Gastroesophageal sphincter (tissue), 4 donors: ENCODE measurements around the gene DCAF5. TPM values are rescaled to one million over a fixed set of nuclear protein-coding genes. Genes with fewer than 3 reads are reported as not detected.

ENCODE experiments used
- ATAC-seq: fragments of 150-250 bp; one replicate; pipeline ENCODE4 v1.9.1; 2016; ENCODE audit warnings: mild to moderate bottlenecking, moderate library complexity
- H3K27ac ChIP-seq, 4 donors: fragments of 200-600 bp; sonication (generic) in 3 of 4; 1 replicate in 3 of 4; 2 replicates in 1 of 4; pipeline ENCODE4 v1.5.1; 2016 to 2019
- H3K27me3 ChIP-seq: fragments of 200-600 bp; sonication (generic); one replicate; pipeline ENCODE4 v1.5.1; 2019
- H3K36me3 ChIP-seq, 2 donors: fragments of 200-600 bp; sonication (generic); one replicate each; pipeline ENCODE4 v1.5.1; 2019; ENCODE audit warnings: control low read depth in 1 of 2
- H3K4me1 ChIP-seq, 3 donors: fragments of 200-600 bp; sonication (generic); 1 replicate in 2 of 3; 2 replicates in 1 of 3; pipeline ENCODE4 v1.5.1; 2016 to 2019; ENCODE audit warnings: control low read depth in 2 of 3
- H3K4me3 ChIP-seq, 2 donors: fragments of 200-600 bp; sonication (generic); one replicate each; pipeline ENCODE4 v1.5.1; 2019; ENCODE audit warnings: mild to moderate bottlenecking in 1 of 2, moderate library complexity in 1 of 2
- H3K9me3 ChIP-seq, 3 donors: fragments of 200-600 bp; sonication (generic); one replicate each; pipeline ENCODE4 v1.5.1; 2017 to 2019; ENCODE audit warnings: control low read depth in 2 of 3
- EP300 ChIP-seq: sonication (generic); formaldehyde crosslinking; IDR thresholded peaks from one replicate; pipeline ENCODE4 v1.6.1; 2017; ENCODE audit warnings: antibody characterized with exemption, mild to moderate bottlenecking
- POLR2A ChIP-seq, 2 donors: fragments of 450-650 bp; IDR thresholded peaks; one replicate each; pipeline ENCODE4 v1.6.1; 2017; ENCODE audit warnings: antibody characterized with exemption in 2 of 2, mild to moderate bottlenecking in 2 of 2, moderate library complexity in 1 of 2
- POLR2AphosphoS5 ChIP-seq: sonication (generic); formaldehyde crosslinking; IDR thresholded peaks from one replicate; pipeline ENCODE4 v1.6.1; 2017; ENCODE audit warnings: antibody characterized with exemption
- WGBS, 2 donors: methylation state at CpG; one replicate each; pipeline ENCODE4 v1.1.5; 2018; ENCODE audit warnings: low coverage in 1 of 2; 5-methylcytosine and 5-hydroxymethylcytosine counted together
- total RNA-seq, 4 donors: library from RNA; depleted of rRNA; stranded (reverse); fragments of >200 nt; gene quantifications; one replicate each; pipeline ENCODE4 v1.1.0, GENCODE V29; 2016
- TF ChIP-seq, protein P1 (sequence below), 4 experiments: fragments of 200-600 bp in 2 of 4; fragments of 450-650 bp in 2 of 4; sonication (generic) in 1 of 4; IDR thresholded peaks; one replicate each; pipeline ENCODE4 v1.5.1; 2017 to 2019; ENCODE audit warnings: antibody characterized with exemption in 4 of 4, mild to moderate bottlenecking in 2 of 4, moderate library complexity in 2 of 4

DCAF5 gene
- total RNA-seq, 4 donors from 2014 or later = 31.0 to 63.6 (median 36.9) TPM

DNA sequence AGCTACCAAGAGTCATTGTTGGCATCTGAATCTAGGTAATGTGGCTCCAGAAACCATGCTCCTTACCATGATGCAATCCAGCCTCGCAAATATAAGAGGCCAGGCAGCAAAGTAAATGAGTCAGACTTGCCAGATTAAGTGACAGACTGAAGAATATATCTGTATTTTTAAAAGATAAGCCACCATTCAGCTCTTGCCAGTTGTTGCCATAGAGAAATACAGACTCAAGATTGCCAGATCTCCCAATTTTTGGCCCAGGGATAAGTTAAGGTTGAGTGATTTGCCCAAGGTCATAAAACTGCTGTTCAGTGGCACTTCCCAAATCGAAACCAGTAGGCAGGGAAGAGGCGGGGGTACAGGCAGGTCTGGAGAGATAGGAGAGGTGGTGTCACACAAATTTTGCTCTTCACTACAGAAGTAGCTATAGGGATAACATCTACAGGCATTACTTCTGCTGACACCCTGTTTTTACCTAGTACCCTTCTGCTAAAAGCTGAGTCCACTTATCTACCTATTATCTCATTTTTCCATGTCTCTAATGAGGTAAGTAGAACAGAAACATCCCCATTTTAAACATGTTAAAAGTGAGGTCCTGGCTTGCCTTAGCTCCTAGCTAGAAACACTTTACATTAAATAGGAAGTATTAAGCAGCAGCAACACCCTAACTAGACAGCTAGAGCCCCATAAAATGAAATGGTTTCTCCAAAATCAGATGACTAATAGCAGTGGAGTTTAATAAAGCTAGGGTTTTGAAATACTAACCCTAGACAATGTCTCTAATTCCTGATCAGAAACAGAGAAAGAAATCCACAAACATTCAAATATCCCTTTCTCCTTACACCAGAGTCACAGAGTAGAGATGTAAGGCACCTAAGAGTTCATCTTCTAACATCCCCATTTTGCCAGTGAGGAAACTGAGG, 19.5 kb downstream of the DCAF5 start:
- TF ChIP-seq POLR2A (IDR thresholded peaks at IDR 0.05) (no peak), POLR2AphosphoS5 (no peak), EP300 (no peak)
- TF ChIP-seq, protein P1, sequence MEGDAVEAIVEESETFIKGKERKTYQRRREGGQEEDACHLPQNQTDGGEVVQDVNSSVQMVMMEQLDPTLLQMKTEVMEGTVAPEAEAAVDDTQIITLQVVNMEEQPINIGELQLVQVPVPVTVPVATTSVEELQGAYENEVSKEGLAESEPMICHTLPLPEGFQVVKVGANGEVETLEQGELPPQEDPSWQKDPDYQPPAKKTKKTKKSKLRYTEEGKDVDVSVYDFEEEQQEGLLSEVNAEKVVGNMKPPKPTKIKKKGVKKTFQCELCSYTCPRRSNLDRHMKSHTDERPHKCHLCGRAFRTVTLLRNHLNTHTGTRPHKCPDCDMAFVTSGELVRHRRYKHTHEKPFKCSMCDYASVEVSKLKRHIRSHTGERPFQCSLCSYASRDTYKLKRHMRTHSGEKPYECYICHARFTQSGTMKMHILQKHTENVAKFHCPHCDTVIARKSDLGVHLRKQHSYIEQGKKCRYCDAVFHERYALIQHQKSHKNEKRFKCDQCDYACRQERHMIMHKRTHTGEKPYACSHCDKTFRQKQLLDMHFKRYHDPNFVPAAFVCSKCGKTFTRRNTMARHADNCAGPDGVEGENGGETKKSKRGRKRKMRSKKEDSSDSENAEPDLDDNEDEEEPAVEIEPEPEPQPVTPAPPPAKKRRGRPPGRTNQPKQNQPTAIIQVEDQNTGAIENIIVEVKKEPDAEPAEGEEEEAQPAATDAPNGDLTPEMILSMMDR (IDR thresholded peaks at IDR 0.05) = no peak
- Histone ChIP-seq H3K36me3 (no peaks in the 10 kb centered on the region), H3K9me3 (no peaks in the 10 kb centered on the region), H3K4me1 (peaks cover 31 to 76% (median 32%) of the 10 kb centered on the region in 3 donors), H3K27ac (peak overlapping the region in 1 of 4 donors; percentile 31), H3K27me3 (no peaks in the 10 kb centered on the region), H3K4me3 (no peak overlapping the region)
- WGBS, 2 donors = 40 to 43% methylated on average over 1 to 3 of the region's 3 CpGs
- no peak for ATAC-seq

DNA sequence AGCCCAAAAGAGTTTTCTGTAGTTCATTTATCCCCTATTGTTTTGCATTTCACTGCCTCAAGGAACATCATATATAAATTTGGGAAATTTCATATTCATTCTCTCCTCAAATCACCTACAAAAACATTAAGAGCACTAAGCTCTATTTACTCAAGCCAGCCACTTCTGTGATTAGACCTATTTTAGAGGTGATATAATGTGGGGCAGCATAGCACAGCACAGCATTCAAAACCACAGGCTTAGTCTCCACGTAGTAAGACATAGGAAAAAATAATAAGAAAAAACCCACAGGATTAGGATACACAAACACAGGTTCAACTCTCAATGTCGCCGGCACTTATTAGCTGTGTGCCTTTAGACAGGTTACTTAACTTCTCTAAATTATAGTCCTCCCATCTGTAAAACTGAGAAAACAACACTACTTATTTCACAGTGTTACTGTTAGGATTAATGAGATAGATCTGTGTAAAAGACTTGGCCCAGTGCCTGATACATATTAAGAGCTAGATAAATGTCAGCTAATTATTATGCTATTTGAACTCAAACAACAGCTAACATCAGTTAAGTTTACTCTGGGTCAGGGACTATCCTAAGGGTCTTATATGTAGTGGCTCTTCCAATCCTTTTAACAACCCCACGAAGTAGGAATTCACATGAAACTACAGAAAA, 20.3 kb downstream of the DCAF5 start:
- H3K27ac ChIP-seq = peak overlapping the region in 1 of 4 donors; percentile 31
- no peak for ATAC-seq
- H3K4me1 ChIP-seq = peaks cover 27 to 74% (median 30%) of the 10 kb centered on the region in 3 donors
- no peaks in the 10 kb centered on the region for H3K27me3 ChIP-seq
- WGBS, 2 donors = 54 to 75% methylated on average over 4 of the region's 4 CpGs
- H3K9me3 ChIP-seq = no peaks in the 10 kb centered on the region
- TF ChIP-seq EP300 (no peak), POLR2A (IDR thresholded peaks at IDR 0.05) (no peak), POLR2AphosphoS5 (no peak)
- TF ChIP-seq, protein P1 (IDR thresholded peaks at IDR 0.05) = no peak
- H3K36me3 ChIP-seq = no peaks in the 10 kb centered on the region
- no peak overlapping the region for H3K4me3 ChIP-seq

DNA sequence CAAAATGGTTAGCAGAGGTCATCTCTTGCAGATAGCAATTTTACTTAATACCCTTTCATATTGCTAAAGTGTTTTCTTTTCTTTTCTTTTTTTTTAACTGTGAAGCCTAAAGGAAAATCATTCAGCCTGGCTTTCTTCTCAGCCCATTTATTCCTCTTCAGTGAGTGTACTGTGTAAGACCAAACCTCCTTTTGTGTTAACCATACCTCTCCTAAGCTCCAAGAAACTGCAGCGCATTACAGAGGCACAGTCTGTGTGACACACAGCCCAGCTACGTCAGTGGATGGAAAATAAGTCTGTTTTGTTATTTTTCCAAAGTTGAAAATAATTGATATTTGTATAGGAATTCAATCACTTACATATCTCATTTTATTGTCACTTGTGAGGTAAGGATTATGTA, 21.7 kb downstream of the DCAF5 start:
- TF ChIP-seq, protein P1 (IDR thresholded peaks at IDR 0.05) = no peak
- TF ChIP-seq EP300 (no peak), POLR2A (IDR thresholded peaks at IDR 0.05) (no peak), POLR2AphosphoS5 (no peak)
- Histone ChIP-seq H3K4me1 (peaks cover 21 to 69% (median 23%) of the 10 kb centered on the region in 3 donors), H3K27ac (no peak overlapping the region), H3K4me3 (no peak overlapping the region), H3K36me3 (no peaks in the 10 kb centered on the region), H3K27me3 (no peaks in the 10 kb centered on the region), H3K9me3 (no peaks in the 10 kb centered on the region)
- ATAC-seq = no peak
- 33 to 80% methylated on average over 1 to 2 of the region's 2 CpGs for WGBS, 2 donors

DNA sequence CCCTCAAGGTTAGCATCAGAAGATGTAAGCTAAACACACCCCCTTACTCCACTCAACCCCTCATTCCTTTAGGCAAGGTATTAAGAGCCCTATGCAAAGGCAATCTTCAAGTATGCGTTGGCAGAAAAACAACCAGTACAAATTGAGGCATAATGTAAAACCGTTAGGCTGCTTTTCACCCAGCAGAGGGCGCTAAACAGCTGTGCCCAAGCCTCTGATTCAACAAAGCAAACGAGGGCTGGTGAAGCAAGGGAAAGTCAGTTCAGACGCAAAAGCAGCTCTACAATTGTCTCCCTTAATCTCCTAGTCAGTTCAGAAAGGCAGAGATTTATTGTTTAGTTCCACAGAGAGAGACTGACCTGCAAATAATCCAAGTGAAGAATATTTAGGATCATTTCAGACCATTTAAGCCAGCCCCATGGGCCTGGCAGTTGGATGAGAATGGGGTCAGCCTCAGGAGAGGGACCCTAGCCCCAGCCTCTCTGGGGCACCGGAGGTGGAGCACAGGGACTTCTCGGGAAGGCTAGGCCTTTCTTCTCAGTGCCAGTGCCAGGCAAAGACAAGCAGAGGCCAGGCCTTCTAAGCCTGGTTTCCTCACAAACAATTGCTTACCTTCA, 23.5 kb downstream of the DCAF5 start:
- H3K27ac ChIP-seq = peak overlapping the region; percentile 14 to 82 (median 71)
- H3K36me3 ChIP-seq = no peaks in the 10 kb centered on the region
- TF ChIP-seq, protein P1 (IDR thresholded peaks at IDR 0.05) = peak; percentile 88 to 94 (median 92)
- TF ChIP-seq POLR2AphosphoS5 (no peak), EP300 (no peak)
- ATAC-seq = peak; percentile 84
- 7 to 9% methylated on average over 3 to 7 of the region's 7 CpGs for WGBS, 2 donors
- H3K9me3 ChIP-seq = no peaks in the 10 kb centered on the region
- H3K4me3 ChIP-seq = no peak overlapping the region
- no peaks in the 10 kb centered on the region for H3K27me3 ChIP-seq
- H3K4me1 ChIP-seq = peaks cover 21 to 85% (median 23%) of the 10 kb centered on the region in 3 donors
